Measurements from ENCODE around the gene KANK3.
A peak's percentile ranks its signal among the peaks of the same experiment; 100 is the strongest.

GRCh38 chr19:8367327-8368001 is 24.4 kb upstream of the KANK3 start:
- no peak for TF ChIP-seq CTCF (IDR thresholded peaks at IDR 0.05)
- TF ChIP-seq POLR2A (IDR thresholded peaks at IDR 0.05): no peak
- TF ChIP-seq POLR2AphosphoS5 (IDR thresholded peaks at IDR 0.05): peak; percentile 53

All from prostate gland (tissue), 2 donors.